Upper lobe of left lung (tissue), 6 donors: ENCODE data around the gene DMP1. TPM values are rescaled to one million over a fixed set of nuclear protein-coding genes. Genes with fewer than 3 reads are reported as not detected.

ENCODE experiments used
- ATAC-seq, 2 donors: fragments of 200-7000 bp; cut with Tn5 transposase; one replicate each; pipeline ENCODE4 v1.9.1; 2022; ENCODE audit warnings: mild to moderate bottlenecking in 2 of 2, moderate library complexity in 2 of 2; ENCODE audit not compliant: low FRiP score in 2 of 2
- DNase-seq, 2 donors: peaks; one replicate each; pipeline ENCODE4 v3.0.0-alpha.2; 2019 to 2020
- H3K27ac ChIP-seq, 4 donors: fragments of 200-600 bp; sonication (generic); one replicate each; pipeline ENCODE4 v1.5.1; 2016 to 2019
- H3K27me3 ChIP-seq, 4 donors: fragments of 200-600 bp; sonication (generic); one replicate each; pipeline ENCODE4 v1.5.1; 2017 to 2019
- H3K36me3 ChIP-seq, 4 donors: fragments of 200-600 bp; sonication (generic); one replicate each; pipeline ENCODE4 v1.5.1; 2016 to 2019
- H3K4me1 ChIP-seq, 4 donors: fragments of 200-600 bp; sonication (generic); one replicate each; pipeline ENCODE4 v1.5.1; 2018 to 2019
- H3K4me3 ChIP-seq, 4 donors: fragments of 200-600 bp; sonication (generic); one replicate each; pipeline ENCODE4 v1.5.1; 2017 to 2019; ENCODE audit warnings: mild to moderate bottlenecking in 2 of 4, moderate library complexity in 1 of 4
- H3K9me3 ChIP-seq, 4 donors: fragments of 200-600 bp; sonication (generic); one replicate each; pipeline ENCODE4 v1.5.1; 2018 to 2019
- CTCF ChIP-seq, 6 experiments: fragments of 450-650 bp in 4 of 6; fragments of 200-600 bp in 2 of 6; sonication (generic) in 2 of 6; IDR thresholded peaks; one replicate each; pipeline ENCODE4 v1.5.1; 2016 to 2019; ENCODE audit warnings: antibody characterized with exemption in 6 of 6
- EP300 ChIP-seq, 4 donors: sonication (generic); formaldehyde crosslinking; IDR thresholded peaks; one replicate each; pipeline ENCODE4 v1.5.1; 2017; ENCODE audit warnings: antibody characterized with exemption in 4 of 4, control low read depth in 2 of 4
- POLR2A ChIP-seq, 4 donors: fragments of 450-650 bp; IDR thresholded peaks; one replicate each; pipeline ENCODE4 v1.5.1; 2016 to 2017; ENCODE audit warnings: antibody characterized with exemption in 4 of 4, mild to moderate bottlenecking in 2 of 4
- POLR2AphosphoS5 ChIP-seq, 2 donors: sonication (generic); formaldehyde crosslinking; IDR thresholded peaks; one replicate each; pipeline ENCODE4 v1.5.1; 2017; ENCODE audit warnings: antibody characterized with exemption in 2 of 2
- WGBS, 2 donors: methylation state at CpG; one replicate each; pipeline ENCODE4 v1.1.5; 2017 to 2018; 5-methylcytosine and 5-hydroxymethylcytosine counted together
- total RNA-seq, 6 donors: library from RNA; depleted of rRNA in 4 of 6; stranded (reverse); fragments of >200 nt in 4 of 6; gene quantifications; one replicate each; pipeline versions ENCODE4 v1.1.0 to v1.2.1, GENCODE V29; 2016 to 2021
- donor health status: DM: no; HTN: no; CAD: no; lungs with moderate emphysema.
- donor health status: DM: no; HTN: yes; CAD: no; lungs with severe emphysema.

DMP1 gene
- total RNA-seq, 6 donors from 2014 or later, result not detected

- no peak for ATAC-seq
- WGBS, 2 donors, result 94 to 96% methylated on average over 3 of the region's 4 CpGs
- Histone ChIP-seq H3K36me3 (no peaks in the 10 kb centered on the region), H3K4me3 (no peak overlapping the region), H3K4me1 (no peaks in the 10 kb centered on the region), H3K27me3 (no peaks in the 10 kb centered on the region), H3K9me3 (no peaks in the 10 kb centered on the region), H3K27ac (no peak overlapping the region)
- TF ChIP-seq CTCF (IDR thresholded peaks at IDR 0.05) (no peak), EP300 (IDR thresholded peaks at IDR 0.05) (no peak), POLR2AphosphoS5 (IDR thresholded peaks at IDR 0.05) (no peak), POLR2A (IDR thresholded peaks at IDR 0.05) (no peak)
- DNase-seq, result no peak
Observed at GRCh38 chr4:87707279-87707918, 57.3 kb downstream of the DMP1 start.

Other genes starting within 250 kb of the DMP1 start
- 10 to 100 TPM; 11.5 to 44.8 (median 31.0) TPM for gene NUDT9, start 227.7 kb upstream of the DMP1 start, total RNA-seq
- 100 to 1,000 TPM; 145 to 406 (median 343) TPM for gene SPARCL1, start 120.9 kb upstream of the DMP1 start, total RNA-seq
- not detected for gene DSPP, start 41.8 kb upstream of the DMP1 start, total RNA-seq
- gene IBSP, start 149.3 kb downstream of the DMP1 start, total RNA-seq, result not detected
- gene MEPE, start 182.7 kb downstream of the DMP1 start, total RNA-seq, result not detected